LNCAP (cell line): ENCODE data around the gene RNF144A.

Source experiments
- TF ChIP-seq, protein P1 (sequence below): fragments of 450-650 bp; IDR thresholded peaks from 2 replicates; pipeline ENCODE4 v1.5.1; 2017; ENCODE audit warnings: mild to moderate bottlenecking

Gene RNF144A

DNA sequence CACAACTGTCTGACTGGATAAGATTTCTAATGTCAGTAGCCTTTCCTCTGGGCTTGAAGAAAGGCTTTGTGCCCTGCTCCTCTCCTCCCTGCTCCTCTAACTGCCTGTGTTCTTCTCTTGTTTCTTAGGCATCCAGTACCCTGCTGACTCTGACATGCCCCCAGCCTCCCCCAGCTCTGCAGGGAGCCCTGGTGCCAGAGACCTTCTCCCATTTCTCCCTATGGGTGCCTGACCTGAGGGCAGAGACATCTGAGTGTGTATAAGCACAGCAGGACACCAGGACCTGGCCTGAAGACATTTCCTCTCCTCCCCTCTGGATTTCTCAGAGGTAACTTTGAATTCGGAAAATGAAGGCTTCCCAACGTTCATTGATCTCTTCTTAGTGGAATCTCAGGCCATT lies 23.6 kb downstream of the RNF144A start:
- TF ChIP-seq, protein P1, sequence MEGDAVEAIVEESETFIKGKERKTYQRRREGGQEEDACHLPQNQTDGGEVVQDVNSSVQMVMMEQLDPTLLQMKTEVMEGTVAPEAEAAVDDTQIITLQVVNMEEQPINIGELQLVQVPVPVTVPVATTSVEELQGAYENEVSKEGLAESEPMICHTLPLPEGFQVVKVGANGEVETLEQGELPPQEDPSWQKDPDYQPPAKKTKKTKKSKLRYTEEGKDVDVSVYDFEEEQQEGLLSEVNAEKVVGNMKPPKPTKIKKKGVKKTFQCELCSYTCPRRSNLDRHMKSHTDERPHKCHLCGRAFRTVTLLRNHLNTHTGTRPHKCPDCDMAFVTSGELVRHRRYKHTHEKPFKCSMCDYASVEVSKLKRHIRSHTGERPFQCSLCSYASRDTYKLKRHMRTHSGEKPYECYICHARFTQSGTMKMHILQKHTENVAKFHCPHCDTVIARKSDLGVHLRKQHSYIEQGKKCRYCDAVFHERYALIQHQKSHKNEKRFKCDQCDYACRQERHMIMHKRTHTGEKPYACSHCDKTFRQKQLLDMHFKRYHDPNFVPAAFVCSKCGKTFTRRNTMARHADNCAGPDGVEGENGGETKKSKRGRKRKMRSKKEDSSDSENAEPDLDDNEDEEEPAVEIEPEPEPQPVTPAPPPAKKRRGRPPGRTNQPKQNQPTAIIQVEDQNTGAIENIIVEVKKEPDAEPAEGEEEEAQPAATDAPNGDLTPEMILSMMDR: no peak

DNA sequence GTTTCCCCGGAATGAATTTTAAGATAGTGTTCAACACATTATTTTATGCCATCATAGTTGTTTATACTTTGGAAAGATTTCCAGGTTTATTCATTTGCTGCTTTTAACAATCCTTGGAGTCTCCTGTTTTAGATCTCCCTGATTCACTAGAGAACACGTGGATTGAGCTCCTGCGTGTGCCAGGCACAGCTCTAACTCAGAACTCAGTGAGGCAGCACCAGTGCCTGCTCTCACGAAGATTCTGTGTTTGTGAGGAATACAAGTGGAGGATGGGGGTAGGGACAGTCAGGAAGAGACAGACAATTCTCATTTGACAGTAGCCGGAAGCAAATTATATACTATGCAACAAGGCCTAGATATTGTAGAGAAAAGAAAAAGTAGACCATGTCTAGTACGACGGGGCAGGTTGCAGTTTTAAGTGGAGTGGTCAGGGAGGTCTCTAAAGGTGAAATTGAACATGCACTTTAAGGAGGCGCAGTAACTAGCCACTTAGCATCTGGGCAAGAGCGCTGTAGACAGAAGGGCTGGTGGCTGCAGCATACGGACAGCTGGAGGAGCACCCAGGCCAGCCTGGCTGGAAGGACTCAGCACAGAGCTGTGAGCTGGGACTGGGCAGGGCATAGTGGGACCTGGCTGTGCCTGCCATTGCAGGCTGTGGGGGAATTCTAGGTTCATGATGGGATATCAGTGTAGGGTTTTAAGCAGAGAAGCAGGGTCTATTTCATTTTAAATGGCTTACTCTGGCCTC lies 24.3 kb downstream of the RNF144A start:
- TF ChIP-seq, protein P1: no peak

DNA sequence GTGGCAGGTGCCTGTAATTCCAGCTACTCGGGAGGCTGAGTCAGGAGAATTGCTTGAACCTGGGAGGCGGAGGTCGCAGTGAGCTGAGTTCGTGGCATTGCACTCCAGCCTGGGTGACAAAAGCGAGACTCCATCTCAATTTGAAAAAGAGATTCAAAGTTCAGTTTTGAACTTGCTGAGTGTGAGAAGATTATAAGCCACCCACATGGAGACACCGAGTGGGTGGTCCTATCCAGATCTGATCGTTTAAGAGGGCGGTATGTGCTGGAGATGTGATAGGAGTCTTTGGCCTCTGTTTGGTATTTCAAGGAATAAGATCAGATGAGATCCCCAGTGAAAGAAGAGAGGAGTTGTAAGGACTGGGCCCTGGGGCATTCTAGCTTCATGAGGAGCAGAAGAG lies 25.6 kb downstream of the RNF144A start:
- TF ChIP-seq, protein P1: no peak

DNA sequence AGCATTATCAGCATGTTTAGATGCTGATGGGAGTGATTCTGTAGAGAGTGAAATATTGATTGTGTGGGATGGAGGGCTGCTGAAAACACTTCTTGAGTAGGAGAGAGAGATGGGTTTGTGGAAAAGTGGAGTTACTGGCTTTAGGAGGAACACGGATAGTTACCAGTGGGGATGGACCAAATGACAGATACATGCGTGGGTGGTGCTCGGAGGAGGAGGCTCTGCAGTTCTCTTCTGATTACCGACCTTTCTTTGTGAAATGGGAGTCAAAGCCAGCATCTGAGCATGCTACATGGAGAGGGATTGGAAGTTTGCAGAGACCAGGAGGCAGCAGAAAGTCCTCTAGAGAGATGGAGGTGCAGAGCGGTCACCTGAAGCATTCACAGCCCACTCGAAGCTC lies 26.3 kb downstream of the RNF144A start:
- TF ChIP-seq, protein P1: no peak

DNA sequence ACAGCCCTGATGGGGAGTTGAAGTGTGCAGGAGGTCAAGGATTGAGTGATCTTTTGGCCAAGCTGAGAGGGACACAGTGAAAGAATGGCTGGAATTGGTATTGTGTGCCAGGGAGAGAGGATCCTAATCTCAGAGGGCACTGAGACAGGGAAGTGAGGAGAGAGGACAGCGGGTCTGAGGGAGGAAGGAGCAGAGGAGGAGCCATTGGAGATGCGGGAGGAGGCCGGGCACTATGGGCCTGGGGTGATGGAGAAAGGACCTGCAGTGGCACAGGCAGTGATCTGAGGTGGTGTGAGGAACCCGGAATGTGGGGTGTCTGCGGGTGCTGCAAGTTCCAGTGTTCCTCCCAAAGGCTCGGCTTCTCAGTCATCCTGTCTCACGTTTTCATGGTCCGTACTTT lies 26.8 kb downstream of the RNF144A start:
- TF ChIP-seq, protein P1: no peak

DNA sequence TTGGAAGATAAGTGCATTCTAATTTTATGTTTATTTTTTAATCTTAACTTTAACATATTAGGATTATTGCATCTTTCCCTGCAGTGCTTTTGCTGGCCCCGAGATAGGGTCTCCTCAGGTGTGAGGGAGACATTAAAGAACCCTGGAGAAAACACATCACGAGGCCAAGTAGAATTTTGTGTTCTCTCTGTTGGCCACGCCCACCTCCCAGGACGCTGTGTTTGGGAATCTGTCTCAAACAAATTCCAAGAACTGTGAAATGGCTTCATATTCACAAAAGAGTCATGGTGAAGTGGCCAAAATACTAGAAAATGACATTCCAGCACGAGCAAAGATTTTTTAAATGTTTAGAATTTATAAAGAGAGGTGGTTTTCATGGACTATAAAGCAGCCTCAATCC lies 27.3 kb downstream of the RNF144A start:
- TF ChIP-seq, protein P1: no peak

DNA sequence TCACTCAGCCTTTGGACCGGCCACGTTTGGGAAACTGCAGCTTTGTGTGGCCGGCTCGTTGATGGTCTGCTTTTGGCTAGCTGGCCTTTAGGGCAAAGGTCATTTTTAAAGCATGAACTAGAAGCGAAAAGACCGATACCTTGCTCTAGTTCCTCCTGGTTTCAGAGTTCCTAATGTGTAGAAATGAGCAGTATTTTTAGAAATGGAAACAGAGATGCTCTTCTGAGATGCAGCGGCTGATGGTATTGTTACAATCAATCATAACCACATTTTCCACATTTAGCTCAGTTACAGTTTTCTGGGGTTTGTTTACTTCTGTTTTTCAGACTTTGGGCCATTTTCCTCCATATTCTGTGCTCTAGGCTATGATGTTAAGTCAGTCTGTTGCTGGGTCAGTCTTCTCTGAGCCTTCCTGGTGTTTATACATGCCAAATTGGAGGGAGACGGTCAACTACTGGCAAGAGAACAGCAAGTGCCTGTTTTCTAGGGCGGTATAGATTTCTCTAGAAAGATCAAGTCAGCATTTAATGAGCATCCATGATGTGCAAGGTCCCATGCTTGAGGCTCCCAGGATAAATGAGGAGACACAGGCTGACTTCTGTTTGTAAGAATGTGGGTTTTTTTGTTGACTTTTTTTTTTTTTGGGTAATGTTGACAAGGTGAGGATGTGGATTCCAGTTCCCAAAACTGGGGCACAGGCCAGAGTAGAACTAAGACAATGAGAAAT lies 28.0 kb downstream of the RNF144A start:
- TF ChIP-seq, protein P1: no peak
